DLD1 (cell line): ENCODE results near the gene AOC3.
"Not testable (repeated sequence)": the region's sequence is repeated elsewhere in the genome, so short reads cannot be mapped to it uniquely, and the experiment has no call there.

ENCODE experiments used
- in situ Hi-C: cut with HindIII; loops from 2 replicates; pipeline ENCODE4 v1.10.0; 2017; ENCODE audit warnings: low sequenced_read_pairs

The AOC3 gene

DNA sequence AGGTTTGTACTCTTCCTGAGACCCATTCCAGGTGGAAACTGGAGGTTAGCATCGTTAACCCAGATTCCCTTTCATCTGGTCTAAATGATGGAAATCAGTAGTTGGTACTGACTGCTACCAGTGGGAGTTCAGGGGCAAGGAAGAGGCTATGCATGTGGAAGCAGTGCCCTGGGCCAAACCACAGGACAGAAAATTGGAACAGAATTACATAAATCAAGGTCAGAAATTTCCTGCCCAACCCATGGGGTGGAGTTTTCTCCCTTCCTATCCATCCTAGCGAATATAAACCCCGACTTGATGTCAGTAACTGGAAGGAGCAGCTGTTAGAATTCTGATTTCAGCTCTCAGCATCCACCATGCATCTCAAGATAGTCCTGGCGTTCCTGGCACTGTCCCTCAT, 6.7 kb upstream of the AOC3 start, which contains the start of gene AOC2:
AOC2 (plus strand) TSS at position 310 of the 400 bp plus-strand sequence; CDS start at position 357, 47 bp downstream.
- in situ Hi-C loops, result no loop called here

DNA sequence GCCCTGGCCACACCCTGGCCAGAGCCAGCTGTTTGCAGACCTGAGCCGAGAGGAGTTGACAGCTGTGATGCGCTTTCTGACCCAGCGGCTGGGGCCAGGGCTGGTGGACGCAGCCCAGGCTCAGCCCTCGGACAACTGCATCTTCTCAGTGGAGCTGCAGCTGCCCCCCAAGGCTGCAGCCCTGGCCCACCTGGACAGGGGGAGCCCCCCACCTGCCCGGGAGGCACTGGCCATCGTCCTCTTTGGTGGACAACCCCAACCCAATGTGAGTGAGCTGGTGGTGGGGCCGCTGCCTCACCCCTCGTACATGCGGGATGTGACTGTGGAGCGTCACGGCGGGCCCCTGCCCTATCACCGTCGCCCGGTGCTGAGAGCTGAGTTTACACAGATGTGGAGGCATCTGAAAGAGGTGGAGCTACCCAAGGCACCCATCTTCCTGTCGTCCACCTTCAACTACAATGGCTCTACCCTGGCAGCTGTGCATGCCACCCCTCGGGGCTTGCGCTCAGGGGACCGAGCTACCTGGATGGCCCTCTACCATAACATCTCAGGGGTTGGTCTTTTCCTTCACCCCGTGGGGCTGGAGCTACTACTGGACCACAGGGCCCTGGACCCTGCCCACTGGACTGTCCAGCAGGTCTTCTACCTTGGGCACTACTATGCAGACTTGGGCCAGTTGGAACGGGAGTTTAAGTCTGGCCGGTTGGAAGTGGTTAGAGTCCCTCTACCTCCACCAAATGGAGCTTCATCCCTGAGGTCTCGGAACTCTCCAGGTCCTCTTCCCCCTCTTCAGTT, 6.0 kb upstream of the AOC3 start:
- in situ Hi-C loops, result no loop called here

DNA sequence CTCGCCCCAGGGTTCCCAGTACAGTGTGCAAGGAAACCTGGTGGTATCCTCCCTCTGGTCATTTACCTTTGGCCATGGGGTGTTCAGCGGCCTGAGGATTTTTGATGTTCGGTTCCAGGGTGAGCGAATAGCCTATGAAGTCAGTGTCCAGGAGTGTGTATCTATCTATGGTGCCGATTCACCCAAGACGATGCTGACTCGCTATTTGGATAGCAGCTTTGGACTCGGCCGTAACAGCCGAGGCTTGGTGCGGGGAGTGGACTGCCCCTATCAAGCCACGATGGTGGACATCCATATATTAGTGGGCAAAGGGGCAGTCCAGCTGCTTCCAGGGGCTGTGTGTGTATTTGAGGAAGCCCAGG, 5.5 kb upstream of the AOC3 start:
- in situ Hi-C loops, result no loop called here

DNA sequence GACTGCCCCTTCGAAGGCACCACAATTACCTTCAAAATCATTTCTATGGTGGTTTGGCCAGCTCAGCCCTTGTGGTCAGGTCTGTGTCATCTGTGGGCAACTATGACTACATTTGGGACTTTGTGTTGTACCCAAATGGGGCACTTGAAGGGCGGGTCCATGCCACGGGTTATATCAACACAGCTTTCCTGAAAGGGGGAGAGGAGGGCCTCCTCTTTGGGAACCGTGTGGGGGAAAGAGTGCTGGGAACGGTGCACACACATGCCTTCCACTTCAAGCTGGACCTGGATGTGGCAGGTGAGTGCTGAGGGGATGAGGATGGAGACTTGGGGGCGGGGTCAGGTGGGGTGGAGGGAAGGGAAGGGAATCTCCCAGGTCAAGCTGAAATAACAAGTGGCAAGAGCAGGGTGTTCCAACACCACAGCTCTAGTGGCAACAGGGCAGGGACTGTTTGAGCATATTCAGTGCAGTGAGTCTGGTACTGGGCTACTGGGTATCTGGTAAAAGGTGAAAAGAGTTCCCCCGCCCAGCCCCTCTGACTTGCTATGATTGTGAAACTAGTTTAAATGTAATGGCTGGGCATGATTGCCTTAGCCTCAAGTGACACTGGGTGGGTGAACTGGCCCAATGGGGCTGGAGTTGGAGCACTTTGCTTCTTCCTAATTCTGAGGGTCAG, 4.9 kb upstream of the AOC3 start:
- in situ Hi-C loops, result no loop called here

DNA sequence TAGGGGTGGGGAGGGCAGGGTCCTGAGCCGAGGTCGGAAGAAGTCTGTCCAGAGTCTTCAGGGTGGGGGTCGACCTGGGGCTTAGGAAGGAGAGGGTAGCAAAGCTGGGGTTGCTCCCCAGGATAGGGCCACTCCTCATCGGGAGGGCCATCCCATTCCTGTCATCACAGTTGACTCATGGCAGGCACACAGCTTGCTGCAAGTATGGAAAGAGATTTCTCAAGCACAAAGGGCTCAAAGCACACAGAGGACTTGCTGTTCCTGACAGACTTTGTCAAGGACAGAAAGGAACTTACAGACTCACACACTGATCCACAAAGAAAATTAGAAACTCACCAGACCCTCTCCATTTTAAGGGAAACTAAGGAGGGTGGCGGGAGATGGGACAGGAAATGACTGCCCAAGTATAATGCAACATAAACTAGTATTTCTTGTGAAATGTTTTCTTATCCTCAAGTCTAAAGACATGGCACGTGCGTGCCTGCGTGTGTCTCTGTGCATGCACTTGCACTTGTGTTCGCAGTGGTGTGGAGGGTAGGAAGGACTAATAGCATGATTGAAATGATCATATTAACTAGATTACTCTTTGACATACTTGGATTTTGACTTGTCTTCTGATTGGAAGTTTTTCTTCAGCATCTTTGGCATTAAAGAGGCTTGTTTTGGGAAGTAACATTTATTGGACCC, 4.3 kb upstream of the AOC3 start:
- in situ Hi-C loops, result no loop called here

DNA sequence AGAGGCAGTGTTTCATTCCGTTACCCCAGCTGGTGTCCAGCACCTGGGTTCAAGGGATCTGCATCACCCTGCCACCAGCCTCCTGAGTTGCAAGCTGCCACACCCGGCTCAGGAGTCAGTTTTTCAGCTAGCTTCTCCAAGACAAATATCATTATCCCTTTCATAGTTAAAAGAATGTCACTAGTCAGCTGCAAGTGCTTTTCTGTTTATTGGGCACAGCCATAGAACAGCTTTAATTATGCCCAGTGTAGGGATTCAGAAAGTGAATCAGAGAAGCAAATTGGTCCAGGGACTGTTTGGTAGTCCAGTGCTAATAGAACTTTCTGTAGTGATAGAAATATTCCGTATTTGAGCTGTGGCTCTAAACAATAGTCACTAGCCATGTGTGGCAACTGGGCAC, 2.9 kb upstream of the AOC3 start:
- in situ Hi-C loops, result no loop called here

DNA sequence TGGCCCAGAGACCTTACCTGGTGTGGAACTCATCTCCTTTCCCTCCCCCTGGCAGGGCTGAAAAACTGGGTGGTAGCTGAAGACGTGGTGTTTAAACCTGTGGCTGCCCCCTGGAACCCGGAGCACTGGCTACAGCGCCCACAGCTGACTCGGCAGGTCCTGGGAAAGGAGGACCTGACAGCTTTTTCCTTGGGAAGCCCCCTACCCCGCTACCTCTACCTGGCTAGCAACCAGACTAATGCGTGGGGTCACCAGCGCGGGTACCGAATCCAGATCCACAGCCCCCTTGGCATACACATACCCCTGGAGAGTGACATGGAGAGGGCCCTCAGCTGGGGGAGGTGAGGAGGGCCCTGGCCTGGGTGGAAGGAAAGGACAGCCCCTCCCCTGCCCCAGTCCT, 2.0 kb upstream of the AOC3 start:
- in situ Hi-C loops, result no loop called here

DNA sequence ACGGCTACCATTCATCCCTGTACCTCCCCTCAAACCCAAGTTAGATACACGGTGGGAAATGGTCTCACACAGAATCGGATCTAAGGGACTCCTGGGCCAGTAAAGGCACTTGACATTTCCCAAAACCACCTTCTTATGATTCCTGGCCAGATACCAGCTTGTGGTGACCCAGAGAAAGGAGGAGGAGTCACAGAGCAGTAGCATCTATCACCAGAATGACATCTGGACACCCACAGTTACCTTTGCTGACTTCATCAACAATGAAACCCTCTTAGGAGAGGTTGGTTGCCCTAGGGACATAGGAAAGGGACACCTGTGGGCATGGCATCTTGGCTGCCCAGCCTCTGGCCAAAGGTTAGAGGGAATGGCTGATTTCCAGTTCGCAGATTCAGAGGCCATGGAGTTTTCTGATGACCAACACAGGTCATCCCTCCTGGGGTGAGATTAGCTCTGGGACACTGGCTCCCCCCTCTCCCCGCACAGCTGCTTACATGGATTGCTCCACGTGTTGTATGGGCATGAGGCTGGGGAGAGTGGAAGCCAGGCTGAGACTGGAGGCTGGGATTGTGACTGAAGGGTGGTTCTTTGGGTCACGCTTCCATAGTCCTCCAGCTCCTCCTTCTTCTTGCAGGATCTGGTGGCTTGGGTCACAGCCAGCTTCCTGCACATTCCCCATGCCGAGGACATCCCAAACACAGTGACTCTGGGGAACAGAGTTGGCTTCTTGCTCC, 1.4 kb upstream of the AOC3 start:
- in situ Hi-C loops, result no loop called here

DNA sequence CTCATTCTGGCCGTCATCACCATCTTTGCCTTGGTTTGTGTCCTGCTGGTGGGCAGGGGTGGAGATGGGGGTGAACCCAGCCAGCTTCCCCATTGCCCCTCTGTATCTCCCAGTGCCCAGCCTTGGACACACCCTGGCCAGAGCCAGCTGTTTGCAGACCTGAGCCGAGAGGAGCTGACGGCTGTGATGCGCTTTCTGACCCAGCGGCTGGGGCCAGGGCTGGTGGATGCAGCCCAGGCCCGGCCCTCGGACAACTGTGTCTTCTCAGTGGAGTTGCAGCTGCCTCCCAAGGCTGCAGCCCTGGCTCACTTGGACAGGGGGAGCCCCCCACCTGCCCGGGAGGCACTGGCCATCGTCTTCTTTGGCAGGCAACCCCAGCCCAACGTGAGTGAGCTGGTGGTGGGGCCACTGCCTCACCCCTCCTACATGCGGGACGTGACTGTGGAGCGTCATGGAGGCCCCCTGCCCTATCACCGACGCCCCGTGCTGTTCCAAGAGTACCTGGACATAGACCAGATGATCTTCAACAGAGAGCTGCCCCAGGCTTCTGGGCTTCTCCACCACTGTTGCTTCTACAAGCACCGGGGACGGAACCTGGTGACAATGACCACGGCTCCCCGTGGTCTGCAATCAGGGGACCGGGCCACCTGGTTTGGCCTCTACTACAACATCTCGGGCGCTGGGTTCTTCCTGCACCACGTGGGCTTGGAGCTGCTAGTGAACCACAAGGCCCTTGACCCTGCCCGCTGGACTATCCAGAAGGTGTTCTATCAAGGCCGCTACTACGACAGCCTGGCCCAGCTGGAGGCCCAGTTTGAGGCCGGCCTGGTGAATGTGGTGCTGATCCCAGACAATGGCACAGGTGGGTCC, 607 bp downstream of the AOC3 start:
- in situ Hi-C loops, result not testable (repeated sequence)

DNA sequence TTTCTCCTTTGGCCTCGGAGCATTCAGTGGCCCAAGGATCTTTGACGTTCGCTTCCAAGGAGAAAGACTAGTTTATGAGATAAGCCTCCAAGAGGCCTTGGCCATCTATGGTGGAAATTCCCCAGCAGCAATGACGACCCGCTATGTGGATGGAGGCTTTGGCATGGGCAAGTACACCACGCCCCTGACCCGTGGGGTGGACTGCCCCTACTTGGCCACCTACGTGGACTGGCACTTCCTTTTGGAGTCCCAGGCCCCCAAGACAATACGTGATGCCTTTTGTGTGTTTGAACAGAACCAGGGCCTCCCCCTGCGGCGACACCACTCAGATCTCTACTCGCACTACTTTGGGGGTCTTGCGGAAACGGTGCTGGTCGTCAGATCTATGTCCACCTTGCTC, 1.4 kb downstream of the AOC3 start:
- in situ Hi-C loops, result no loop called here

DNA sequence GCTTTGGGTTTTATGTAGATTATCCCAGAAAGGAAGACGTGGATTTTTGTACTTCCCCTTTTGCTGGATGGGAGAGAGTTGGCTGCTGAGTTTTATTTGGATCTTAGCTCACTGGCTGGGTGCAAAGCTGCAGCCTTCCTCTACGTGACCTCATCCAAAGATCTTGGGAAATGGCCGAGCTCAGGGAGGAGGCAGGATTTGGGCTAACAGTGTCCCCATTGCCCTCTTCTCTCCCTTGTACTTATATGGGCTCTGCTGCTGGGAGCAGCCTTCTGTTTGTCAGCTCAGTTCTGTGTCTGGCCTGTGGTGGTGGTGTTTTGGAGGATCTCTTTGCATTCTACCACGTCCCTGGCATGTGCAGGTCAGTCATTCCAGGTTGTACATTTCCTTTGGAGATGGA, 2.0 kb downstream of the AOC3 start:
- in situ Hi-C loops, result no loop called here

DNA sequence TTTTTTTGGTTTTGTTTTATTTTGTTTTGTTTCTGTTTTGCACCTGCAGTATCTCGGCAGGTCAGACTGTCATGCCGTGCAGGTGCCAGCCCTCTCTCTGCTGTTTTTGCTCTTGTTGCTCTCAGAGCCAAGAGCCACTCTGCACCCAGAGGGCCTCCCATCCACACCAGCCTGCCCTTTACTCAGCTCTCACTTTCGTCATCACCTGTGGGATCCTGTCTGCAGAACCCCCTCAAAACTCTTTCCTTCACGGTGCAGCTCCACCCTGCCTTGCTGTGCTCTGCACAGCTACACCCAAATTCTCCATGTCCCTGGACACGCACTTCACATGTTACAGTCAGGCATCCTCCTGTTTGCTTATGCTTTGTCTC, 2.6 kb downstream of the AOC3 start:
- in situ Hi-C loops, result no loop called here

DNA sequence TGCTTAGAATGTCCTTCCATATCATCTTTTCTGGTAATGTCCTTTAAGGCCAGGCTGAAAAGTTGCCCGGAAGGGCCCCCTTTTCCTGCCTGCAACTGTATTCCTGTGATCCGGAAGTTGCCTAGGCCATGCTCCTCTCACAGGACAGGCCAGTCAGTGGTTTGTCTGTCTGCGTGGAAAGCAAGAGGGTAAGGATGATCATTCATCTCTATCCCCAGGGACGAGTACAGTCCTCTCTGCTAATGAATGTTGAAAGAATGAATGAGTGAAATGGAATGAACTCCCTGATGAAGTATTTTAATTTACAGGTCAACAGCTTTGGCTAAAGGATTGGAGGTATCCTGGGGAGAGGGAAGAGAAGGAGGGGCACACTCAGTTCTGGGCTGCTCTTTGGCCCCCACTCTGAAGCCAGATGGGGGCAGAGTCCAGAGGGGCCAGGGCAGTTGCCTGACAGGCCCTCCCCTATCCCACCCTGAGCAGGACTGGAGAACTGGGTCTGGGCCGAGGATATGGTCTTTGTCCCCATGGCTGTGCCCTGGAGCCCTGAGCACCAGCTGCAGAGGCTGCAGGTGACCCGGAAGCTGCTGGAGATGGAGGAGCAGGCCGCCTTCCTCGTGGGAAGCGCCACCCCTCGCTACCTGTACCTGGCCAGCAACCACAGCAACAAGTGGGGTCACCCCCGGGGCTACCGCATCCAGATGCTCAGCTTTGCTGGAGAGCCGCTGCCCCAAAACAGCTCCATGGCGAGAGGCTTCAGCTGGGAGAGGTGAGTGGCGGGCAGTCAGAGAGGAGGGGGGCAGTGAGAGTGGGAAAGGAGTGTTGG, 3.2 kb downstream of the AOC3 start:
- in situ Hi-C loops, result no loop called here

DNA sequence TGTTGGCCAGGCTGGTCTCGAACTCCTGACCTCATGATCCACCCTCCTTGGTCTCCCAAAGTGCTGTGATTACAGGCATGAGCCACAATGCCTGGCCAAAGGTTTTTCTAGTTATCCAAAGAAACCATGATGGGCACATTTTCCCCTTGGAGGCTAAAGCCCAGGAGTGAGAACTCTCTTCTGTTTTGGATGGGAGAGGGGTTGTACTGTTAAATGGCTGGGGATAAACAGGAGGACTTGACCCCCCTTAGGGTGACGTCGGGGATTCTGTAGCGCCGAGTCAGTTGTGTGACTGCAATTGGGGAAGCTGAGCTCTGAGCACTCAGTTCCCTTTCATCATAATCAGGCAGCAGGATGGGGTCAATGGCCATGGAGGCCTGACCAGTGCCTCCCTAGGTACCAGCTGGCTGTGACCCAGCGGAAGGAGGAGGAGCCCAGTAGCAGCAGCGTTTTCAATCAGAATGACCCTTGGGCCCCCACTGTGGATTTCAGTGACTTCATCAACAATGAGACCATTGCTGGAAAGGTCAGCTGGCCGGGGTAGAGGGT, 4.1 kb downstream of the AOC3 start:
- in situ Hi-C loops, result no loop called here

DNA sequence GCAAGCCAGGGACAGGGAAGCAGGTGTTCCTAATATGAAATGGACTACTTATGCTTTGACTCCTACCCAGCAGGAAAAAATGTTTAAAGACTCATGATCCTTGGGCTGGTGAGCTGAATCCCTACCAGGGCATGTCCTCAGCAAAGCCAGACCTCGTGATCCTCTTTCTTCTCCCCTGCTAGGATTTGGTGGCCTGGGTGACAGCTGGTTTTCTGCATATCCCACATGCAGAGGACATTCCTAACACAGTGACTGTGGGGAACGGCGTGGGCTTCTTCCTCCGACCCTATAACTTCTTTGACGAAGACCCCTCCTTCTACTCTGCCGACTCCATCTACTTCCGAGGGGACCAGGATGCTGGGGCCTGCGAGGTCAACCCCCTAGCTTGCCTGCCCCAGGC, 5.1 kb downstream of the AOC3 start:
- in situ Hi-C loops, result not testable (repeated sequence)

DNA sequence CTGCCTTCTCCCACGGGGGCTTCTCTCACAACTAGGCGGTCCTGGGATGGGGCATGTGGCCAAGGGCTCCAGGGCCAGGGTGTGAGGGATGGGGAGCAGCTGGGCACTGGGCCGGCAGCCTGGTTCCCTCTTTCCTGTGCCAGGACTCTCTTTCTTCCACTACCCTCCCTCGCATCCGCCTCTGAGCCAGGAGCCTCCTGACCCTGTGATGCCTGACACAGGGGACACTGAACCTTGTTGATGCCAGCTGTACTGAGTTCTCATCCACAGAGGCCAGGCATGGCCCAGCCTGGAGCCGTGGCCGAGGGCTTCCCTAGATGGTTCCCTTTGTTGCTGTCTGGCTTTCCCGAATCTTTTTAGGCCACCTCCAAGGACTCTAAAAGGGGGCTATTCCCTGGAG, 5.5 kb downstream of the AOC3 start:
- in situ Hi-C loops, result not testable (repeated sequence)

DNA sequence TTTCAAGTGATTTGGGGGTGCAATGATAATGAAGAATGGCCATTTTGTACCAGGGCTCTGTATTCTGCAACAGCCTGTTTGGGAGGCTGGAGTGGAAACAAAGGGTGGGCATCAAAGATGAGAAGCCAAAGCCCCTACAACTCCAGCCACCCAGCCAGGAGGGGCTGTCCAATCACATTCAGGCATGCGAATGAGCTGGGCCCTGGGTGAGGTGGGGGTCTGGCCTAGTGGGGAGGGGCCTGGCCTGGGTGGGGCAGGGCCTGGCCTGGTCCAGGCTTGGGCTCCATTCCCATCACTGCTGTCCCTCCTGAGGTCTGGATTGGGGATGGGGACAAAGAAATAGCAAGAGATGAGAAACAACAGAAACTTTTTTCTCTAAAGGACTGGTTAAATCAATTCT, 6.4 kb downstream of the AOC3 start:
- in situ Hi-C loops, result no loop called here

DNA sequence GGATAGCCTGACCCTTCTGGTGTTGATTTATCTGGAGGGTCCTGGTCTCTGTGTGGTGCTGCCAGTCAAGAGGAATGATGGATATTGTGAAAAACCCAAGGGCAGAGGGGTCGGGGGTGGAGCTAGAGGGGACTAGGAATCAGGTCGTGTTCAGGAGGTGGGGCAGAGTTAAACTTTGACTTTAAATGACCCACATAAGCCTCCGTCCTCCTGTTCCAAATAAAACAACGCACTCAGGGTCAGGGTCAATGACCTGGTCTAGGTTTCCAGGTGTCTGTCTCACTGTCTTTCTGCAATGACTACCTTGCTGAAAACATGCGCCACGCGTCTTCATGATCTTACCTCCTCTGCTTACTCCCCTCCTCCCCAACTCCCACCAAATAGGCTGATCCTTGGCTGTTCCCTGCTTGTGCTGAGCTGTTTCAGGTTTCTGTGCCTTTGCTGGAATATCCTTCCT, 14.7 kb downstream of the AOC3 start:
- in situ Hi-C loops, result no loop called here

DNA sequence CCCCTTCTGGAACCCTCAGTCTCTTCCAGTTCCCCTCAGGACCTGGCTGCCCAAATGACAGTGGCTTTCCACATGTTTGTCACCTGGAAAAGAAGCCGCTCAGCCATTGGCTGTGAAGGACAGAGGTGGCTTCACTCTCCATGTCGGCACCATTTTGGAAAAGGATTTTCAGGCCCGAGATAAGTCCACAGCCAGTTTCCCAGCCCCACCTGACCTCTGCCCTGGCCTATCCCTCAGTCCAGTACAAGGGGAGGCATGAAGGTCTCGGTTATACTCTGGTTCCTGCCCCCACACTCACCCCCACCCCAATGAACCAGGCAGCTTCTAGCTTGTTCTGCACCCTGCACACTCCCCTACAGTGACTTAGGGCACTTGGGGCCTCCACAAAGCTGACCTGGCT, 15.2 kb downstream of the AOC3 start:
- in situ Hi-C loops, result no loop called here
